HUES48 (cell line): ENCODE data around the gene ATP13A1.
"Not testable (repeated sequence)": the region's sequence is repeated elsewhere in the genome, so short reads cannot be mapped to it uniquely, and the experiment has no call there.

ENCODE experiments used
- H3K27ac ChIP-seq: one replicate; pipeline ENCODE4 v1.7.0; 2013; ENCODE audit warnings: low read depth, low read length, inconsistent platforms
- H3K27me3 ChIP-seq: 2 replicates; pipeline ENCODE4 v1.6.1; 2013; ENCODE audit warnings: mild to moderate bottlenecking, low read length; ENCODE audit not compliant: control insufficient read depth, insufficient read depth
- H3K36me3 ChIP-seq: 2 replicates; pipeline ENCODE4 v1.6.1; 2013; ENCODE audit warnings: low read length; ENCODE audit not compliant: control insufficient read depth, insufficient read depth
- H3K4me1 ChIP-seq: 2 replicates; pipeline ENCODE4 v1.6.1; 2013; ENCODE audit warnings: mild to moderate bottlenecking, low read length; ENCODE audit not compliant: control insufficient read depth, insufficient read depth
- H3K4me3 ChIP-seq: 2 replicates; pipeline ENCODE4 v1.5.1; 2013; ENCODE audit warnings: mild to moderate bottlenecking, low read depth, low read length
- H3K9ac ChIP-seq: 2 replicates; pipeline ENCODE4 v1.6.1; 2013; ENCODE audit warnings: mild to moderate bottlenecking, low read depth, low read length, moderate library complexity
- H3K9me3 ChIP-seq: 2 replicates; pipeline ENCODE4 v1.6.1; 2013; ENCODE audit warnings: low read length; ENCODE audit not compliant: control insufficient read depth, insufficient read depth

ATP13A1 gene

GRCh38 chr19:19615086-19615485 is 48.4 kb downstream of the ATP13A1 start:
- Histone ChIP-seq H3K9ac (no peak overlapping the region), H3K4me3 (no peak overlapping the region), H3K27ac (no peak overlapping the region), H3K9me3 (no peaks in the 10 kb centered on the region), H3K4me1 (no peaks in the 10 kb centered on the region), H3K27me3 (peaks cover 10% of the 10 kb centered on the region), H3K36me3 (no peaks in the 10 kb centered on the region)

GRCh38 chr19:19613506-19613905 is 50.0 kb downstream of the ATP13A1 start:
- H3K9ac ChIP-seq: no peak overlapping the region
- no peaks in the 10 kb centered on the region for H3K9me3 ChIP-seq
- H3K4me1 ChIP-seq: no peaks in the 10 kb centered on the region
- H3K4me3 ChIP-seq: no peak overlapping the region
- no peaks in the 10 kb centered on the region for H3K36me3 ChIP-seq
- peaks cover 10% of the 10 kb centered on the region for H3K27me3 ChIP-seq
- no peak overlapping the region for H3K27ac ChIP-seq

GRCh38 chr19:19610376-19611202 is 52.9 kb downstream of the ATP13A1 start:
- Histone ChIP-seq H3K9ac (no peak overlapping the region), H3K4me3 (no peak overlapping the region), H3K27ac (no peak overlapping the region), H3K4me1 (no peaks in the 10 kb centered on the region), H3K27me3 (no peaks in the 10 kb centered on the region), H3K36me3 (no peaks in the 10 kb centered on the region), H3K9me3 (no peaks in the 10 kb centered on the region)

GRCh38 chr19:19606686-19607085 is 56.8 kb downstream of the ATP13A1 start:
- H3K27ac ChIP-seq, H3K4me3 ChIP-seq, H3K4me1 ChIP-seq, H3K27me3 ChIP-seq, H3K36me3 ChIP-seq, H3K9me3 ChIP-seq, H3K9ac ChIP-seq: not testable (repeated sequence)

GRCh38 chr19:19606021-19606420 is 57.5 kb downstream of the ATP13A1 start:
- Histone ChIP-seq H3K4me3 (no peak overlapping the region), H3K4me1 (peaks cover 10% of the 10 kb centered on the region), H3K9ac (no peak overlapping the region), H3K9me3 (no peaks in the 10 kb centered on the region), H3K36me3 (no peaks in the 10 kb centered on the region), H3K27ac (no peak overlapping the region), H3K27me3 (no peaks in the 10 kb centered on the region)

- H3K9me3 ChIP-seq: no peaks in the 10 kb centered on the region
- no peaks in the 10 kb centered on the region for H3K36me3 ChIP-seq
- H3K9ac ChIP-seq: no peak overlapping the region
- H3K4me3 ChIP-seq: no peak overlapping the region
- peak overlapping the region; percentile 43 for H3K27ac ChIP-seq
- H3K4me1 ChIP-seq: peaks cover 10% of the 10 kb centered on the region
- no peaks in the 10 kb centered on the region for H3K27me3 ChIP-seq
Observed at GRCh38 chr19:19602713-19603324, 60.7 kb downstream of the ATP13A1 start.

- H3K27me3 ChIP-seq: no peaks in the 10 kb centered on the region
- H3K36me3 ChIP-seq: no peaks in the 10 kb centered on the region
- no peaks in the 10 kb centered on the region for H3K9me3 ChIP-seq
- peak overlapping the region; percentile 37 for H3K27ac ChIP-seq
- H3K4me3 ChIP-seq: no peak overlapping the region
- H3K9ac ChIP-seq: no peak overlapping the region
- H3K4me1 ChIP-seq: peaks cover 10% of the 10 kb centered on the region
Observed at GRCh38 chr19:19602136-19602712, 61.3 kb downstream of the ATP13A1 start.

GRCh38 chr19:19600793-19601330 is 62.6 kb downstream of the ATP13A1 start:
- peaks cover 10% of the 10 kb centered on the region for H3K4me1 ChIP-seq
- no peak overlapping the region for H3K4me3 ChIP-seq
- no peaks in the 10 kb centered on the region for H3K27me3 ChIP-seq
- H3K9ac ChIP-seq: no peak overlapping the region
- H3K36me3 ChIP-seq: no peaks in the 10 kb centered on the region
- H3K9me3 ChIP-seq: no peaks in the 10 kb centered on the region
- no peak overlapping the region for H3K27ac ChIP-seq

GRCh38 chr19:19598728-19599451 is 64.6 kb downstream of the ATP13A1 start:
- H3K4me1 ChIP-seq, H3K9ac ChIP-seq, H3K36me3 ChIP-seq, H3K27ac ChIP-seq, H3K4me3 ChIP-seq, H3K27me3 ChIP-seq, H3K9me3 ChIP-seq: not testable (repeated sequence)

GRCh38 chr19:19597809-19598306 is 65.6 kb downstream of the ATP13A1 start:
- Histone ChIP-seq H3K27me3 (no peaks in the 10 kb centered on the region), H3K9ac (no peak overlapping the region), H3K27ac (no peak overlapping the region), H3K9me3 (no peaks in the 10 kb centered on the region), H3K4me1 (peaks cover 7% of the 10 kb centered on the region), H3K4me3 (no peak overlapping the region), H3K36me3 (no peaks in the 10 kb centered on the region)
